Measurements from ENCODE around the gene AMBP.

GRCh38 chr9:114034661-114035062, 43.4 kb downstream of the AMBP start:
- no peak for TF ChIP-seq CTCF (tag by site-specific recombination; IDR thresholded peaks at IDR 0.05)
- no peak for TF ChIP-seq ZNF223 (tag by site-specific recombination; IDR thresholded peaks at IDR 0.05)
- TF ChIP-seq ZBTB8A (tag by site-specific recombination; IDR thresholded peaks at IDR 0.05) = no peak
- TF ChIP-seq ZNF280C (tag by site-specific recombination; IDR thresholded peaks at IDR 0.05) = no peak
- TF ChIP-seq ZNF426 (tag by site-specific recombination; IDR thresholded peaks at IDR 0.05) = no peak
- TF ChIP-seq BCL6B (tag by site-specific recombination; IDR thresholded peaks at IDR 0.05) = no peak
- TF ChIP-seq ZNF561 (tag by site-specific recombination; IDR thresholded peaks at IDR 0.05; ENCODE audit: borderline replicate concordance) = no peak
- TF ChIP-seq PATZ1 (tag by site-specific recombination; IDR thresholded peaks at IDR 0.05) = no peak
